MCF 10A (cell line): ENCODE data around the gene PARL. TPM values are rescaled to one million over a fixed set of nuclear protein-coding genes. Genes with fewer than 3 reads are reported as not detected.

Experiments used
- Bru-seq: library from RNA; stranded (reverse); fragments of 400-500 nt; gene quantifications from one replicate; lab custom pipeline; 2021; lab: Mats Ljungman, UMichigan
- BruChase-seq, 2 experiments: library from RNA; stranded (reverse); fragments of 400-500 nt; gene quantifications; one replicate each; lab custom pipeline; 2021; lab: Mats Ljungman, UMichigan
- BruUV-seq: library from RNA; stranded (reverse); fragments of 400-500 nt; replicated peaks from 2 replicates; lab custom pipeline; 2021; lab: Mats Ljungman, UMichigan
- CTCF ChIA-PET: fragments of 300-600 bp; sonication (Branson Sonifier 250); formaldehyde crosslinking; extraction: SDS; loops from one replicate; lab custom pipeline; 2021; ENCODE audit warnings: antibody characterized with exemption, inconsistent platforms; lab: Yijun Ruan, JAX
- POLR2A ChIA-PET: fragments of 300-600, 350-650 bp; sonication (Branson Sonifier 250); formaldehyde crosslinking; extraction: SDS; loops from one replicate; lab custom pipeline; 2020; ENCODE audit warnings: antibody characterized with exemption, inconsistent platforms; lab: Yijun Ruan, JAX
- DNase-seq: peaks from one replicate; pipeline ENCODE4 v3.0.0-alpha.2; 2018; ENCODE audit not compliant: unreplicated experiment
- H3K27ac Mint-ChIP-seq: one replicate; pipeline ENCODE4 v1.8.0; 2022; ENCODE audit warnings: mild to moderate bottlenecking, low read depth, mixed read lengths; ENCODE audit not compliant: unreplicated experiment
- H3K27me3 Mint-ChIP-seq: one replicate; pipeline ENCODE4 v1.8.0; 2022; ENCODE audit warnings: mixed read lengths; ENCODE audit not compliant: insufficient read depth, unreplicated experiment
- H3K36me3 Mint-ChIP-seq: one replicate; pipeline ENCODE4 v1.8.0; 2022; ENCODE audit warnings: mild to moderate bottlenecking, moderate library complexity, mixed read lengths; ENCODE audit not compliant: insufficient read depth, unreplicated experiment
- H3K4me1 Mint-ChIP-seq: one replicate; pipeline ENCODE4 v1.8.0; 2022; ENCODE audit warnings: mixed read lengths; ENCODE audit not compliant: insufficient read depth, unreplicated experiment
- H3K4me3 Mint-ChIP-seq: one replicate; pipeline ENCODE4 v1.8.0; 2022; ENCODE audit warnings: mild to moderate bottlenecking, moderate library complexity, mixed read lengths; ENCODE audit not compliant: unreplicated experiment
- H3K9me3 Mint-ChIP-seq: one replicate; pipeline ENCODE4 v1.8.0; 2022; ENCODE audit warnings: mixed read lengths; ENCODE audit not compliant: unreplicated experiment
- intact Hi-C: fragments of 100-400 bp; cut with micrococcal nuclease; formaldehyde crosslinking; loops from 2 replicates; pipeline ENCODE4 v1.14.1; 2022
- long read RNA-seq: library from polyadenylated mRNA; stranded (forward); transcript quantifications from one replicate; pipeline ENCODE4 v2.0.0, GENCODE V29; 2022
- total RNA-seq: library from RNA; stranded (reverse); gene quantifications from 2 replicates; pipeline ENCODE4 v1.2.3, GENCODE V29; 2022
- TF ChIP-seq, protein P1 (sequence below): fragments of 200-600 bp; IDR thresholded peaks from one replicate; pipeline ENCODE4 v1.8.0; 2022; ENCODE audit warnings: antibody characterized with exemption, mild to moderate bottlenecking; ENCODE audit not compliant: unreplicated experiment

The PARL gene, protein sequence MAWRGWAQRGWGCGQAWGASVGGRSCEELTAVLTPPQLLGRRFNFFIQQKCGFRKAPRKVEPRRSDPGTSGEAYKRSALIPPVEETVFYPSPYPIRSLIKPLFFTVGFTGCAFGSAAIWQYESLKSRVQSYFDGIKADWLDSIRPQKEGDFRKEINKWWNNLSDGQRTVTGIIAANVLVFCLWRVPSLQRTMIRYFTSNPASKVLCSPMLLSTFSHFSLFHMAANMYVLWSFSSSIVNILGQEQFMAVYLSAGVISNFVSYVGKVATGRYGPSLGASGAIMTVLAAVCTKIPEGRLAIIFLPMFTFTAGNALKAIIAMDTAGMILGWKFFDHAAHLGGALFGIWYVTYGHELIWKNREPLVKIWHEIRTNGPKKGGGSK
- total RNA-seq: 73.5 and 88.0 TPM in 2 replicates
- percentile 87 among the genes with signal in this experiment for Bru-seq, nascent RNA
- percentile 95 among the genes with signal in this experiment for BruChase-seq, experiment 1, labeled RNA remaining after a 6-hour chase
- percentile 95 among the genes with signal in this experiment for BruChase-seq, experiment 2, labeled RNA remaining after a 2-hour chase
- long read RNA-seq, transcript PARL-205 (10 exons, 1,347 nt): minor isoform, 11 of 148 reads
- long read RNA-seq, transcript PARL-202 (10 exons, 1,414 nt): major isoform, 102 of 148 reads
- long read RNA-seq, transcript PARL-201 (9 exons, 1,240 nt): minor isoform, 13 of 148 reads
- long read RNA-seq, partial matches to known transcripts: 0 of 148 reads
- long read RNA-seq, other reads (novel, unspliced or antisense): 18 of 148 reads

DNA sequence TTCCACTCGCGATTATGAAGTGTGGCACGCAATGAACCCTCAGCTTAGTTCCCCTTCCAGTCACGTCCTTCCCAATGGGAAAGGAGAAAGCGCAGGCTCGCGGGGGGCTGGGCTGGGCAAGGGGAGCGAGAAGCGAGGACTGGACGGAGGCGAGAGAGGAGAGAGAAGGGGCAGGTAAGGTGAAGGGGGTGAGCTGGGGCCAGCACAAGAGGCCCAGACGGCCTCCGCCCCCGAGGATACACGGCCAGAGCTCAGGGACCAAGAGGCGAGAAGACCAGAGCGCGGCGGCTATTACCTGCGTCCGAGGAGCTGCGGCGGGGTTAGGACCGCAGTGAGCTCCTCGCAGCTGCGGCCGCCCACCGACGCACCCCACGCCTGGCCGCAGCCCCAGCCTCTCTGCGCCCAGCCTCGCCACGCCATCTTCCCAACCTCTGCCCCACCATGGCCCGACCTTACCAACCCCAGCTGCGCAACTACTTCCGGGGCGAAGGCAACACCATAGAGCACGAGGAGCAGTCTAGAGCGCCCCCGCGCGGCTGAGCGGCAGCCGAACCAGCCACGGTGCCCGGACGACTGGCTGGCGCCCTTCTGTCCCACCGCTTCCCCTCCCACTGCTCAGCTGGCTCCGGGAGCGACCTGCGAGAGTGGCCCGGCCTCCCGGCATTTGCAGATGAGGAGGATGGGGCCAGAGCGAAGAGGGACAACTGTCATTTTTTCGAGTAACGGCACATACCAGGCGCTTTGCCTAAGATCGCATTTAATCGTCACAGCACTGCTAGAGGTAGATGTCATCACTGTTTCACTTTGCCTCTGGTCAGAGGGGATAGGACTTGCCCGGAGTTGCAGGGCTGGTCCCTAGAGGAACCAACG, at the start of gene PARL:
PARL (minus strand) TSS at position 454 of the 870 bp plus-strand sequence; CDS start at position 420, 34 bp downstream.
- BruUV-seq: TSS peak; percentile 62
- TF ChIP-seq, protein P1, sequence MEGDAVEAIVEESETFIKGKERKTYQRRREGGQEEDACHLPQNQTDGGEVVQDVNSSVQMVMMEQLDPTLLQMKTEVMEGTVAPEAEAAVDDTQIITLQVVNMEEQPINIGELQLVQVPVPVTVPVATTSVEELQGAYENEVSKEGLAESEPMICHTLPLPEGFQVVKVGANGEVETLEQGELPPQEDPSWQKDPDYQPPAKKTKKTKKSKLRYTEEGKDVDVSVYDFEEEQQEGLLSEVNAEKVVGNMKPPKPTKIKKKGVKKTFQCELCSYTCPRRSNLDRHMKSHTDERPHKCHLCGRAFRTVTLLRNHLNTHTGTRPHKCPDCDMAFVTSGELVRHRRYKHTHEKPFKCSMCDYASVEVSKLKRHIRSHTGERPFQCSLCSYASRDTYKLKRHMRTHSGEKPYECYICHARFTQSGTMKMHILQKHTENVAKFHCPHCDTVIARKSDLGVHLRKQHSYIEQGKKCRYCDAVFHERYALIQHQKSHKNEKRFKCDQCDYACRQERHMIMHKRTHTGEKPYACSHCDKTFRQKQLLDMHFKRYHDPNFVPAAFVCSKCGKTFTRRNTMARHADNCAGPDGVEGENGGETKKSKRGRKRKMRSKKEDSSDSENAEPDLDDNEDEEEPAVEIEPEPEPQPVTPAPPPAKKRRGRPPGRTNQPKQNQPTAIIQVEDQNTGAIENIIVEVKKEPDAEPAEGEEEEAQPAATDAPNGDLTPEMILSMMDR: peak; percentile 91
- intact Hi-C loops: loop anchor here (1.0 to 10.0 kb wide), 5 partner anchors 60 to 762 kb away; partner anchors contain the start of gene MAP6D1
- Mint-ChIP-seq H3K4me1 (peaks cover 13% of the 10 kb centered on the region), H3K27me3 (no peaks in the 10 kb centered on the region), H3K36me3 (peaks cover 15% of the 10 kb centered on the region), H3K4me3 (peak within 1 kb of the TSS; percentile 93), H3K27ac (peak within 1 kb of the TSS; percentile 88), H3K9me3 (no peaks in the 10 kb centered on the region)
- CTCF ChIA-PET: interaction anchor here (0.5 to 2.2 kb wide), 33 partner anchors 8 to 929 kb away, joined by 3 to 10 read pairs (median 4); partner anchors contain the start of genes EEF1AKMT4 and EIF2B5
- POLR2A ChIA-PET: interaction anchor here (0.6 to 2.3 kb wide), 27 partner anchors 8 to 1116 kb away, joined by 3 to 21 read pairs (median 3); partner anchors contain the start of genes ABCC5, ABCF3, DVL3 and EEF1AKMT4
- peak; percentile 92 for DNase-seq

DNA sequence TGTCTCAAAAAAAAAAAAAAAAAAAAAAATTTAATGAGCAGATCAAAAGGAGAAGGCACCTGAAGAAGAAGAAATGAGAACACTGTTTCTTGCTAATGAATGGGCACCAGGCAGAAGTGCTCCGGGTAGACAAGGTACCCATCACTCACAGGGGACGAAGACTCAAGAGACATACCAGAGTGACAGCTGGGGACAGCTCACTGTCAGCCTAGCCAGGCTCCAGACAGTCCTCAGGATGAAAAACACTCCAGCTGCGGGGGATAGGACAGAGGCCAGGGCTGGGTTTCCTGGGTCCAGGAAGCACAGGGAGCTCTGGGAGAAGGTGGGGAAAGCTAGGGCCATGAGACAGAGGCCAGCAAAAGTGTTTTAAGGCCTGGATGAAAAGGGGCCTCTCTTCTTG, 48.5 kb upstream of the PARL start:
- no peak for DNase-seq
- ChIA-PET POLR2A (interaction anchor here (0.8 kb wide), 1 partner anchor 81 kb away, joined by 3 read pairs; no protein-coding TSS in a partner anchor), CTCF (interaction anchor here (2.0 kb wide), 1 partner anchor 38 kb away, joined by 8 read pairs; no protein-coding TSS in a partner anchor)
- Mint-ChIP-seq H3K9me3 (no peaks in the 10 kb centered on the region), H3K4me3 (no peak overlapping the region), H3K36me3 (peaks cover 38% of the 10 kb centered on the region), H3K27me3 (no peaks in the 10 kb centered on the region), H3K27ac (no peak overlapping the region), H3K4me1 (no peaks in the 10 kb centered on the region)
- TF ChIP-seq, protein P1: no peak
- BruUV-seq: no TSS peak
- intact Hi-C loops: no loop called here

DNA sequence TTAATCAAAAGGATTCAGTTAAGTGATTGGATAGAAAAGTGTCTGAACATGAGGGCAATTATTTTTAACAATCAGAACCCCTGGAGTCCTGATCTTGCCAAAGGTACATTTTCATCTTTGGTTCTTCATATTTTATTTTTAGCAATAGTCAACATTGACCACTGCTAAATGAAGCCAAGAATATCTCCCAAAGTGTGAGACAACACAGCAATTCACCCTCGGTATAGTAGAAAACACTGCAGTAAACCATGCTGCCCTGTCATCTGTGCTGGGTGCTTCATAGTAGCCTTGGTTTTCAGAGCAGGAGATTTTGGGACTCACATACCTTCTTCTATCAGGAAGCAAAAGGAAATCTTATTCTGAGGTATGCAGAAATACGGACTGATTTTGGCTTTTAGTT, 47.2 kb upstream of the PARL start:
- POLR2A ChIA-PET: no interaction called here
- Mint-ChIP-seq H3K9me3 (no peaks in the 10 kb centered on the region), H3K27ac (no peak overlapping the region), H3K36me3 (peaks cover 35% of the 10 kb centered on the region), H3K4me1 (no peaks in the 10 kb centered on the region), H3K27me3 (no peaks in the 10 kb centered on the region), H3K4me3 (no peak overlapping the region)
- TF ChIP-seq, protein P1: no peak
- no peak for DNase-seq
- BruUV-seq: no TSS peak
- intact Hi-C loops: no loop called here
- CTCF ChIA-PET: interaction anchor here (2.0 kb wide), 1 partner anchor 36 kb away, joined by 8 read pairs; no protein-coding TSS in a partner anchor
